Liver (tissue), 3 donors: ENCODE results near the gene ELL2.

Source experiments
- EGR1 ChIP-seq, 2 donors: IDR thresholded peaks; 2 replicates each; pipeline ENCODE4 v1.6.1; 2016 to 2018; ENCODE audit warnings: antibody characterized with exemption in 2 of 2, low read depth in 2 of 2
- GABPA ChIP-seq, 2 donors: IDR thresholded peaks in 1 of 2; conservative IDR thresholded peaks in 1 of 2; 2 replicates each; pipeline ENCODE4 v1.6.1; 2016; ENCODE audit warnings: antibody characterized with exemption in 2 of 2, mild to moderate bottlenecking in 1 of 2, moderate library complexity in 1 of 2
- JUND ChIP-seq, 2 donors: IDR thresholded peaks; 2 replicates each; pipeline ENCODE4 v1.6.1; 2016; ENCODE audit warnings: antibody characterized with exemption in 2 of 2
- RAD21 ChIP-seq, 2 donors: IDR thresholded peaks; 2 replicates each; pipeline ENCODE4 v1.6.1; 2016; ENCODE audit warnings: antibody characterized with exemption in 2 of 2, mild to moderate bottlenecking in 2 of 2
- RXRA ChIP-seq, 2 donors: IDR thresholded peaks; 2 replicates each; pipeline ENCODE4 v1.6.1; 2017 to 2018; ENCODE audit warnings: antibody characterized with exemption in 2 of 2, mild to moderate bottlenecking in 1 of 2
- SP1 ChIP-seq: IDR thresholded peaks from 2 replicates; pipeline ENCODE4 v1.6.1; 2018; ENCODE audit warnings: antibody characterized with exemption, mild to moderate bottlenecking
- TAF1 ChIP-seq: conservative IDR thresholded peaks from 2 replicates; pipeline ENCODE4 v1.6.1; 2016; ENCODE audit warnings: antibody characterized with exemption, mild to moderate bottlenecking
- YY1 ChIP-seq: IDR thresholded peaks from 2 replicates; pipeline ENCODE4 v1.6.1; 2016; ENCODE audit warnings: antibody characterized with exemption, mild to moderate bottlenecking
- TF ChIP-seq, protein P1 (sequence below): fragments of 150-350 bp; IDR thresholded peaks from 2 replicates; pipeline ENCODE4 v1.5.1; 2017; ENCODE audit warnings: improper control_type of control experiment, low read depth, low read length; ENCODE audit not compliant: missing input control
- TF ChIP-seq, protein P2 (sequence below): IDR thresholded peaks from 2 replicates; pipeline ENCODE4 v1.6.1; 2016; ENCODE audit warnings: antibody characterized with exemption
- TF ChIP-seq, protein P3 (sequence below): IDR thresholded peaks from 2 replicates; pipeline ENCODE4 v1.6.1; 2016; ENCODE audit warnings: antibody characterized with exemption
- TF ChIP-seq, protein P4 (sequence below): IDR thresholded peaks from 2 replicates; pipeline ENCODE4 v1.6.1; 2016; ENCODE audit warnings: antibody characterized with exemption
- donor health status: healthy.
- donor health status: healthy.

DNA sequence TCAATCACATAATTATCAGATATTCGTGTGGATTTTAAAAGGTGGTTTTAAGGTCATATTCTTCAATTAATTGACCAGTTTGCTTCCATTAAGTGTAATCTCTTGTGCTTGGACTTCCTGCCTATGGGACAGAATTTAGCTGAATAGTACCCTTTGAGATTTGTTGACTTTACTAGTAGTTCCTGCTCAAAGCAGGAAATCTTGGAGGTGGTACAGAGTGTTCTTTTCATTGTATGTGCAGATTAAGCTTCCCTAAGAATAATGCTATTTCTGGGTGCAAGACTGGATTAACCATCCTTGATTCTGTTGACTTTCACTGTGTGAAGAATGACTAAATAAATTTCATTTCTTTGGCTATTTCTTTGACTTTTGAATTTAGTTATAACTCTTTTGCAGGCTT is 45.4 kb upstream of the ELL2 start:
- TF ChIP-seq, protein P1, sequence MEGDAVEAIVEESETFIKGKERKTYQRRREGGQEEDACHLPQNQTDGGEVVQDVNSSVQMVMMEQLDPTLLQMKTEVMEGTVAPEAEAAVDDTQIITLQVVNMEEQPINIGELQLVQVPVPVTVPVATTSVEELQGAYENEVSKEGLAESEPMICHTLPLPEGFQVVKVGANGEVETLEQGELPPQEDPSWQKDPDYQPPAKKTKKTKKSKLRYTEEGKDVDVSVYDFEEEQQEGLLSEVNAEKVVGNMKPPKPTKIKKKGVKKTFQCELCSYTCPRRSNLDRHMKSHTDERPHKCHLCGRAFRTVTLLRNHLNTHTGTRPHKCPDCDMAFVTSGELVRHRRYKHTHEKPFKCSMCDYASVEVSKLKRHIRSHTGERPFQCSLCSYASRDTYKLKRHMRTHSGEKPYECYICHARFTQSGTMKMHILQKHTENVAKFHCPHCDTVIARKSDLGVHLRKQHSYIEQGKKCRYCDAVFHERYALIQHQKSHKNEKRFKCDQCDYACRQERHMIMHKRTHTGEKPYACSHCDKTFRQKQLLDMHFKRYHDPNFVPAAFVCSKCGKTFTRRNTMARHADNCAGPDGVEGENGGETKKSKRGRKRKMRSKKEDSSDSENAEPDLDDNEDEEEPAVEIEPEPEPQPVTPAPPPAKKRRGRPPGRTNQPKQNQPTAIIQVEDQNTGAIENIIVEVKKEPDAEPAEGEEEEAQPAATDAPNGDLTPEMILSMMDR: no peak
- TF ChIP-seq RAD21 (IDR thresholded peaks at IDR 0.05) (no peak), GABPA (IDR thresholded peaks at IDR 0.05 in 1 of 2, conservative IDR thresholded peaks at IDR 0.05 in 1 of 2) (no peak), RXRA (IDR thresholded peaks at IDR 0.05) (no peak), SP1 (no peak), EGR1 (IDR thresholded peaks at IDR 0.05; ENCODE audit: low read depth in 2 of 2) (no peak), YY1 (no peak), TAF1 (no peak), JUND (IDR thresholded peaks at IDR 0.05) (no peak)
- TF ChIP-seq, protein P2, sequence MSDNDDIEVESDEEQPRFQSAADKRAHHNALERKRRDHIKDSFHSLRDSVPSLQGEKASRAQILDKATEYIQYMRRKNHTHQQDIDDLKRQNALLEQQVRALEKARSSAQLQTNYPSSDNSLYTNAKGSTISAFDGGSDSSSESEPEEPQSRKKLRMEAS: no peak
- TF ChIP-seq, protein P3, sequence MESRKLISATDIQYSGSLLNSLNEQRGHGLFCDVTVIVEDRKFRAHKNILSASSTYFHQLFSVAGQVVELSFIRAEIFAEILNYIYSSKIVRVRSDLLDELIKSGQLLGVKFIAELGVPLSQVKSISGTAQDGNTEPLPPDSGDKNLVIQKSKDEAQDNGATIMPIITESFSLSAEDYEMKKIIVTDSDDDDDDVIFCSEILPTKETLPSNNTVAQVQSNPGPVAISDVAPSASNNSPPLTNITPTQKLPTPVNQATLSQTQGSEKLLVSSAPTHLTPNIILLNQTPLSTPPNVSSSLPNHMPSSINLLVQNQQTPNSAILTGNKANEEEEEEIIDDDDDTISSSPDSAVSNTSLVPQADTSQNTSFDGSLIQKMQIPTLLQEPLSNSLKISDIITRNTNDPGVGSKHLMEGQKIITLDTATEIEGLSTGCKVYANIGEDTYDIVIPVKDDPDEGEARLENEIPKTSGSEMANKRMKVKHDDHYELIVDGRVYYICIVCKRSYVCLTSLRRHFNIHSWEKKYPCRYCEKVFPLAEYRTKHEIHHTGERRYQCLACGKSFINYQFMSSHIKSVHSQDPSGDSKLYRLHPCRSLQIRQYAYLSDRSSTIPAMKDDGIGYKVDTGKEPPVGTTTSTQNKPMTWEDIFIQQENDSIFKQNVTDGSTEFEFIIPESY: no peak
- TF ChIP-seq, protein P4, sequence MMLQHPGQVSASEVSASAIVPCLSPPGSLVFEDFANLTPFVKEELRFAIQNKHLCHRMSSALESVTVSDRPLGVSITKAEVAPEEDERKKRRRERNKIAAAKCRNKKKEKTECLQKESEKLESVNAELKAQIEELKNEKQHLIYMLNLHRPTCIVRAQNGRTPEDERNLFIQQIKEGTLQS: no peak
